CD1c-positive myeloid dendritic cell (primary cell): ENCODE results near the gene SAP30L.

Source experiments
- DNase-seq: peaks from one replicate; pipeline ENCODE4 v3.0.0-alpha.2; 2016; ENCODE audit errors: extremely low spot score

SAP30L gene

GRCh38 chr5:154421868-154422267, 23.9 kb upstream of the SAP30L start:
- no peak for DNase-seq

GRCh38 chr5:154422298-154422697, 23.5 kb upstream of the SAP30L start:
- no peak for DNase-seq

- DNase-seq, result no peak
Measured at GRCh38 chr5:154428208-154428607, 17.6 kb upstream of the SAP30L start.

- no peak for DNase-seq
Measured at GRCh38 chr5:154429341-154429740, 16.5 kb upstream of the SAP30L start.

- DNase-seq, result no peak
Measured at GRCh38 chr5:154430466-154430865, 15.3 kb upstream of the SAP30L start.

GRCh38 chr5:154430961-154431630, 14.7 kb upstream of the SAP30L start:
- DNase-seq, result no peak

- DNase-seq, result no peak
Measured at GRCh38 chr5:154435226-154435625, 10.6 kb upstream of the SAP30L start.

GRCh38 chr5:154437281-154437965, 8.4 kb upstream of the SAP30L start:
- DNase-seq, result no peak

- no peak for DNase-seq
Measured at GRCh38 chr5:154440540-154440939, 5.3 kb upstream of the SAP30L start.

- DNase-seq, result no peak
Measured at GRCh38 chr5:154442801-154443200, 3.0 kb upstream of the SAP30L start.

- no peak for DNase-seq
Measured at GRCh38 chr5:154444556-154445421, 1.0 kb upstream of the SAP30L start.

- peak; percentile 34 for DNase-seq
Measured at GRCh38 chr5:154446195-154447088, 645 bp downstream of the SAP30L start.

GRCh38 chr5:154447089-154447725, 1.4 kb downstream of the SAP30L start:
- DNase-seq, result peak; percentile 8

GRCh38 chr5:154449786-154450185, 4.0 kb downstream of the SAP30L start:
- DNase-seq, result no peak

GRCh38 chr5:154451957-154452356, 6.2 kb downstream of the SAP30L start:
- no peak for DNase-seq

- DNase-seq, result no peak
Measured at GRCh38 chr5:154455585-154455984, 9.8 kb downstream of the SAP30L start.

GRCh38 chr5:154456540-154456939, 10.7 kb downstream of the SAP30L start:
- no peak for DNase-seq

GRCh38 chr5:154459015-154459414, 13.2 kb downstream of the SAP30L start:
- no peak for DNase-seq

- no peak for DNase-seq
Measured at GRCh38 chr5:154460172-154460571, 14.4 kb downstream of the SAP30L start.

- DNase-seq, result no peak
Measured at GRCh38 chr5:154461531-154461930, 15.7 kb downstream of the SAP30L start.

- DNase-seq, result no peak
Measured at GRCh38 chr5:154464438-154464837, 18.6 kb downstream of the SAP30L start.
